Measurements from ENCODE around the gene COG5. TPM values are rescaled to one million over a fixed set of nuclear protein-coding genes. Genes with fewer than 3 reads are reported as not detected.

Gene COG5
- total and polyA plus RNA-seq, 9 of the 15 experiments (the other 6 are each of a cell fraction or from before 2014, with no cell fraction given) = 15.3 to 75.1 (median 56.4) TPM

GRCh38 chr7:107315716-107316220 is 248.0 kb downstream of the COG5 start:
- no peak for ATAC-seq
- Histone ChIP-seq H3K4me1 (replicated peaks in 1 of 2; ENCODE audit: control insufficient read depth in 2 of 2, insufficient read depth in 2 of 2, low read length in 2 of 2) (peaks cover 13 to 24% of the 10 kb centered on the region in 2 experiments), H3K36me3 (ENCODE audit: control insufficient read depth, insufficient read depth, low read length) (no peaks in the 10 kb centered on the region), H3K27me3 (ENCODE audit: control insufficient read depth in 2 of 2, insufficient read depth in 2 of 2, low read length in 2 of 2) (no peaks in the 10 kb centered on the region), H2AFZ (ENCODE audit: low read depth, low read length) (no peak overlapping the region), H3K9ac (ENCODE audit: insufficient read depth in 1 of 2, low read depth in 2 of 2, low read length in 2 of 2) (no peak overlapping the region), H3K9me3 (replicated peaks; ENCODE audit: control insufficient read depth, insufficient read depth, low read depth, low read length) (no peaks in the 10 kb centered on the region), H3K4me3 (no peak overlapping the region), H3K27ac (ENCODE audit: extremely low read depth, low read depth, low read length) (no peak overlapping the region), H3K4me2 (ENCODE audit: insufficient read depth, low read length) (no peak overlapping the region), H3K9me1 (ENCODE audit: control insufficient read depth, insufficient read depth, low read length) (no peaks in the 10 kb centered on the region), H3K79me2 (ENCODE audit: control insufficient read depth, insufficient read depth, low read length) (no peaks in the 10 kb centered on the region), H4K20me1 (replicated peaks; ENCODE audit: control insufficient read depth, insufficient read depth, low read length) (no peaks in the 10 kb centered on the region)
- BruUV-seq (replicated peaks) = no TSS peak
- in situ Hi-C loops (cut with MboI) (no loop called here), intact Hi-C loops (cut with micrococcal nuclease) (loop anchor here (5.0 kb wide), 2 partner anchors 48 to 187 kb away; no protein-coding TSS in a partner anchor)
- no peak for DNase-seq (ENCODE audit: extremely low read depth in 1 of 4, low spot score in 3 of 4)
- no peak for FAIRE-seq
- POLR2A ChIA-PET = interaction anchor here (0.9 kb wide), 1 partner anchor 14 kb away, joined by 4 read pairs; no protein-coding TSS in a partner anchor
- TF ChIP-seq ZNF668 (CRISPR knock-in tag; IDR thresholded peaks at IDR 0.05) (no peak), NFATC3 (IDR thresholded peaks at IDR 0.05) (no peak), ZNF280B (CRISPR knock-in tag; IDR thresholded peaks at IDR 0.05) (no peak), ZFP91 (CRISPR knock-in tag; IDR thresholded peaks at IDR 0.05) (no peak), HDAC3 (IDR thresholded peaks at IDR 0.05; ENCODE audit: borderline replicate concordance, partially characterized antibody) (no peak), SP2 (IDR thresholded peaks at IDR 0.05; ENCODE audit: extremely low read depth, low read depth, low read length, poor library complexity, severe bottlenecking) (no peak)
- 56% methylated on average over 1 of the region's 1 CpG for WGBS (ENCODE audit: insufficient coverage, low coverage, missing lambda C conversion rate)
- CTCF ChIA-PET (ENCODE audit: low intra/inter-chr PET ratio) = no interaction called here
